IPS-20b (cell line): ENCODE results near the gene ADAMTSL1.

ENCODE experiments used
- H3K27ac ChIP-seq: one replicate; pipeline ENCODE4 v1.5.1; 2013; ENCODE audit warnings: low read length
- H3K27me3 ChIP-seq: 2 replicates; pipeline ENCODE4 v1.6.1; 2013; ENCODE audit warnings: mild to moderate bottlenecking, low read length, inconsistent platforms; ENCODE audit not compliant: insufficient read depth
- H3K36me3 ChIP-seq: 2 replicates; pipeline ENCODE4 v1.6.1; 2013; ENCODE audit warnings: low read depth, mild to moderate bottlenecking, inconsistent platforms, low read length, moderate library complexity; ENCODE audit not compliant: insufficient read depth
- H3K4me1 ChIP-seq: 2 replicates; pipeline ENCODE4 v1.6.1; 2013; ENCODE audit warnings: mild to moderate bottlenecking, control low read depth, inconsistent platforms, low read length, moderate library complexity; ENCODE audit not compliant: insufficient read depth
- H3K4me3 ChIP-seq: 2 replicates; pipeline ENCODE4 v1.5.1; 2013; ENCODE audit warnings: mild to moderate bottlenecking, low read length, inconsistent platforms
- H3K9ac ChIP-seq: 2 replicates; pipeline ENCODE4 v1.6.1; 2013; ENCODE audit warnings: low read depth, mild to moderate bottlenecking, inconsistent platforms, low read length, moderate library complexity
- H3K9me3 ChIP-seq: 2 replicates; pipeline ENCODE4 v1.6.1; 2013; ENCODE audit warnings: mild to moderate bottlenecking, low read depth, low read length, inconsistent platforms; ENCODE audit not compliant: insufficient read depth

The ADAMTSL1 gene

DNA sequence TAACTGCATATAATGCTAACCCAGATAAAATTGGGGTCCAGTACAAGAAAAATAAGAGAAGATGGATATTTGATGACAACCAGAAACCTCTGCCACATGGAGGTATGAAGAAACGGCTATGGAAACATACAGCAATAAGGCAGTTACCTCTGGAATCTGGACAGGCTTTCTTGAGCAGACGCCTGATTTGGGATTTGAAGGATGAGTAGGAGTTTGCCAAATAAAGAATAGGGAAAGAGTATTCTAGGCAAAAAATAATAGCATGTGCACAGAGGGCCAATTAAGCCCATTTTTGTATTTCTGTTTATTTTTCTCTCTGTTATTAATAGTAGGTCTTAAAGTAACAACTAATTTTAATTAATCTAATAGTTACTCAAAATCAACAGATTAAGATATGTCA, 144.9 kb downstream of the ADAMTSL1 start:
- no peaks in the 10 kb centered on the region for H3K4me1 ChIP-seq

DNA sequence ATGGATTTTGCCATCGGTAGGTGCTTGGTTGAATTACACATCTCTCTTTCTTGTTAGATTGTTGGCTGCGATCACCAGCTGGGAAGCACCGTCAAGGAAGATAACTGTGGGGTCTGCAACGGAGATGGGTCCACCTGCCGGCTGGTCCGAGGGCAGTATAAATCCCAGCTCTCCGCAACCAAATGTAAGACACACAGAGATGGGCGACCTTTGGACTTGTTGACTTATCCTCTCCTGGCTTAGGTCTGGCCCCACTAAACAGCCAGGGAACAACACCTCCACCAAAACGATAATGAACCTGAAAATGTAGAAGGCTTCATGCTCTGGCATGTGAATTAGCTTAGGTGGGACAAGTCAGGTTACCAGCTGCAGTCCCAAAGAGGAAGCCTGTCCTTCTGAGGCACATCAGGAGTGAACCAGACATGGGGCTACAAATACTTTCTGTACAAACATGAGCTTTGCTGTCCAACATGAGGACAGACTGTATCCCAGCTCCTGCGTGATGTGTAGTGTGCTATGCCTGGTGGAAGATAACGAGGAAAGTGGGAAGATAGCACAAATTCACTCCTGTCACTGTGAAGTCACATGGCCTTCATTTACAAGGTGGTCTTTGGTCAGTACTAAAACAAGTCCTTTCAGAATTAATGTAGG, 148.4 kb downstream of the ADAMTSL1 start:
- no peaks in the 10 kb centered on the region for H3K36me3 ChIP-seq
- no peaks in the 10 kb centered on the region for H3K4me1 ChIP-seq
- no peak overlapping the region for H3K4me3 ChIP-seq
- no peak overlapping the region for H3K9ac ChIP-seq
- no peaks in the 10 kb centered on the region for H3K9me3 ChIP-seq
- H3K27me3 ChIP-seq = no peaks in the 10 kb centered on the region
- no peak overlapping the region for H3K27ac ChIP-seq

More for the DNA sequence above, 144.9 kb downstream of the ADAMTSL1 start:
- H3K36me3 ChIP-seq = no peaks in the 10 kb centered on the region
- no peak overlapping the region for H3K4me3 ChIP-seq
- no peaks in the 10 kb centered on the region for H3K9me3 ChIP-seq
- H3K9ac ChIP-seq = no peak overlapping the region
- no peak overlapping the region for H3K27ac ChIP-seq
- H3K27me3 ChIP-seq = no peaks in the 10 kb centered on the region

DNA sequence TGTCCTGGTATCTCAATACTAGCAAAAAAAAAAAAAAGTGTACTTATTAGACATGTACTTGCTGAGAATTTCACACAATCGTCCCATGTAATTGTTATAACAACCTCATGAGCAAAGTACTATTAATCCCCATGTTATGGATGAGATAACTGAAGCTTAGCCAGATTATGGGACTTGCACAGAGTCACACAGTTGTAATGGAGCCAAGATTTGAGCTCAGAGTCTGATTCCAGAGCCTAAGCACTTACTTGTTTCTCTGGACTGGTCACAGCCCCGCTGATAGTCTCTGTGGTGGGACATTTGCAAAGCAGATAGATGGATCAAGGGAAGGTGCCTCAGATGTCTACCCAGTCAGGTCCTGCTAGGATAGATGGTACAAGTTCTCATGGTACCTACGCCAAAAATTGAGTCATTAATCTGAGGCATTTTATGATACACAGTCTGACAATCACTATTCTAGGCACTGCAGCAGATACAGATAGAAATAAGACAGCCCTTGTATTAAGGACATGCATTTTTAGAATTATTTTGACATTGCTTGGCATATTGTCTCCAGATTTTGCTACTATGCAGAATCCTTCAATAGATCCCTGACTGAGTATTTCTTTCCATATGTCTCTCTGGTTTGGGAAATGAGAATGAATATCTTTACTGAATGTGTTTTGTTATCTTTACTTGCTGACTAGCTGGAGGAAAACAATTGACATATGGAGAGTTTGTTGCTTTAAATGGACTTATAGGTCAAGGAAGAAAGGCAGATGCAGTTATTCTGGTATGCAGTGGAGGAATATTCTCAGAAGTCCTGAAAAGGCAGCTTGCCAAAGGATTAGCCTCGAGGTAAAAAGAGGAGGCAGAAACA, 149.5 kb downstream of the ADAMTSL1 start:
- no peaks in the 10 kb centered on the region for H3K27me3 ChIP-seq
- H3K4me3 ChIP-seq = no peak overlapping the region
- H3K4me1 ChIP-seq = no peaks in the 10 kb centered on the region
- no peak overlapping the region for H3K27ac ChIP-seq
- H3K9me3 ChIP-seq = no peaks in the 10 kb centered on the region
- H3K9ac ChIP-seq = no peak overlapping the region
- no peaks in the 10 kb centered on the region for H3K36me3 ChIP-seq

DNA sequence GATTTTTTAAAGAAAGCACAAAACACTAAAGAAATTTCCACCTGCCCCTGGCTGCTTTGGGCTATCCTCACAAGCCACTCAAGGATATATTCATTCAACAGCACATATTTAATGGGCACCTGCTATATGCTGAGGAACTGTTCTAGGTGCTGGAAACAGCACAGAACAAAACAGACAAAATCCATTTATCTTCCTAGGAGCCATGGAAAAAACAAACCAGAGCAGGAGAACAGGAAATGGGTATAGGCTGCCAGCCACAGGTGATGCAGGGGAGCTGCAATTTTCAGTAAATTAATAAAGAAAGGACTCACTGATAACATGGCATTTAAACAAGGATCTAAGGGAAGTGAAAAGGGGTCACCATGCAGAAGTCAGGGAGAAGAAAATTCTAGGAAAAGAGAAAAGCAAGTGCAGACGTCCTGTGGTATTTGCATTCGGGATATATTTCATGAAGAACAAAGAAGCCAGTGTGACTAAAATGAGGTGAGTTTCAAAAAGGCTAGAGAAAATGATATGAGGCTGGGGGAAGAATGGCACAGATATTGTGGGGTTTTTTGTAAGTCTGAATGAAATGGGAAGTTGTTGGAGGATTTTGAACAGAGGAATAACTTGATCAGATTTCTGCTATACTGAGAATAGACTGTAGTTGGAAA, 152.2 kb downstream of the ADAMTSL1 start:
- Histone ChIP-seq H3K9ac (no peak overlapping the region), H3K36me3 (no peaks in the 10 kb centered on the region), H3K9me3 (no peaks in the 10 kb centered on the region), H3K27ac (no peak overlapping the region), H3K27me3 (no peaks in the 10 kb centered on the region), H3K4me1 (peaks cover 4% of the 10 kb centered on the region; the same call in 1 of the 2 replicates), H3K4me3 (no peak overlapping the region)

GRCh38 chr9:18629136-18629535, 155.2 kb downstream of the ADAMTSL1 start:
- no peak overlapping the region for H3K9ac ChIP-seq
- H3K27me3 ChIP-seq = no peaks in the 10 kb centered on the region
- no peaks in the 10 kb centered on the region for H3K36me3 ChIP-seq
- no peak overlapping the region for H3K27ac ChIP-seq
- H3K9me3 ChIP-seq = no peaks in the 10 kb centered on the region
- H3K4me1 ChIP-seq = peaks cover 4% of the 10 kb centered on the region; the same call in 1 of the 2 replicates
- no peak overlapping the region for H3K4me3 ChIP-seq

DNA sequence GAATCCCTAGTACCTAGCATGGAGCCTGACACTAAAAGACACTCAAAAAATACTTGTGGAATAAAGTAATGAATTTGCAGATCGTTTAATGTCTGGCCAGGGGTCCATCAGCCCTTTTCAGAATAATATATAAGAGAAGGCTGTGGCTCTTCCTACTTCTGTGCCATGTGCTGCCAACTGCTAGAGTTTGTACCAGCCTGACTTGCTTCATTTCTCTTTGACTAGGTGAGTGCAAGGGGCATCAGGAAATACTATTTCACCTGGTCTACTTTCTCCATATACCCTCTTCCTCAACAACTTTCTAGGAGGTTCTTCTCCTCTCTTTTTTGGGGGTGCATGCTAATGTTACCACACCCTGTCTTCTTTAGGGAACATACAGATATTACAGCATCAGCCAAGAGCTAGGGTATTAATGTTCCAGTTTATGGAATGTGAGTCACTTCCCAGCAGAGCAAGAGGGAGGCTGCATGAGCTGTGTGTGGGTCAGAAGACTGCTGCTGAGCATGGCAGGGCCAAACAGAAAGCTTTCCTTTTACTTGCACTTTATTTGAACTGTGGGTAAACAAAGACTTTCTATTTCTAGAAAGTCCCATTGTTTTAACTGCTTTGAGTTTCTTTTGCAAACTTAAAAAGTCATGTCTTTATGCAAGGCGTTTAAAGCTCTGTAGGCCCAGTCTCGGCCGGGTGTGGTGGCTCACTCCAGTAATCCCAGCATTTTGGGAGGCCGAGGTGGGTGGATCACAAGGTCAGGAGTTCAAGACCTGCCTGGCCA, 158.9 kb downstream of the ADAMTSL1 start:
- peaks cover 4% of the 10 kb centered on the region; the same call in 1 of the 2 replicates for H3K4me1 ChIP-seq
- H3K36me3 ChIP-seq = no peaks in the 10 kb centered on the region
- no peaks in the 10 kb centered on the region for H3K9me3 ChIP-seq
- H3K27ac ChIP-seq = no peak overlapping the region
- no peak overlapping the region for H3K9ac ChIP-seq
- H3K4me3 ChIP-seq = no peak overlapping the region
- H3K27me3 ChIP-seq = no peaks in the 10 kb centered on the region

DNA sequence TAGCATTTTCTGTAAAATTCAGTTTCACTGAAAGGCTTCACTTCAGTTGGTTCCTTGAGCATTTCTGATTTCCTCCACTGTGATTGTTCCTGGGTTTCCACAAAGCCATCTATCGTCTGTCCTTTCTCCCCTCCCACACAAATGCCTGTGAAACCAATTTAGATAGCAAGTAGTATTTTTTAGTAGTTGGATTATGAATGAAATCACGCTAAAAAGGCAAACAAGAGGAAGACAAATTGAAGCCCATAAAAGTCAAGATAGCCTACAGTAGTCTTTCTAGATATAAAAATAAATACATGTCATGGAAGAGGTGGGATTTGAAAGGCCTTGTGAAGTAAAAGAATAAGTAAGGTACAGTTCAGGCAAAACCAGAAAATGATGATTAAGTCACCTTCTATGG, 162.8 kb downstream of the ADAMTSL1 start:
- H3K27me3 ChIP-seq = no peaks in the 10 kb centered on the region
- H3K4me1 ChIP-seq = no peaks in the 10 kb centered on the region
- no peaks in the 10 kb centered on the region for H3K9me3 ChIP-seq
- no peak overlapping the region for H3K4me3 ChIP-seq
- H3K9ac ChIP-seq = no peak overlapping the region
- no peak overlapping the region for H3K27ac ChIP-seq
- H3K36me3 ChIP-seq = no peaks in the 10 kb centered on the region

- Histone ChIP-seq H3K27ac (no peak overlapping the region), H3K4me3 (no peak overlapping the region), H3K9ac (no peak overlapping the region), H3K27me3 (no peaks in the 10 kb centered on the region), H3K4me1 (no peaks in the 10 kb centered on the region), H3K9me3 (no peaks in the 10 kb centered on the region), H3K36me3 (no peaks in the 10 kb centered on the region)
Measured at GRCh38 chr9:18638371-18639249, 164.7 kb downstream of the ADAMTSL1 start.

DNA sequence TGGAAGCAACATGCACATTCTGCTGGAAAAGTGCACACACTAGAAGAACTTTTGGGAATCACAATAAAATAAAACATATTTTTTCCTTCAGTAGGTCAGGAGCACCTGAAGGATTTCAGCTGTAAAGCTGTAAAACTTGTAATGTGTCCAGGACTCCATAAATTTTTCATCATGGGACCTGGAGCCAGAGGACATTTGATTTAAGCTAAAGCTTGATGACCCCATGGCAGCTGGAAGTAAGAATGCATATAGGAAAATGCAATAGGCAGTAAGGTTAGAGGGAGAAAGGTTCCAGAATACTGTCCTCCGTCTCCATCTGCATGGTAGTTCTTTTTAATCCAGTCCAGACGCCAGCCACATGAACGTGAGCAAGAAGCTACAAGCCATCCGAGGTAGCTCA, 166.0 kb downstream of the ADAMTSL1 start:
- H3K9me3 ChIP-seq = no peaks in the 10 kb centered on the region
- no peaks in the 10 kb centered on the region for H3K4me1 ChIP-seq
- no peak overlapping the region for H3K4me3 ChIP-seq
- no peaks in the 10 kb centered on the region for H3K36me3 ChIP-seq
- no peak overlapping the region for H3K9ac ChIP-seq
- H3K27me3 ChIP-seq = no peaks in the 10 kb centered on the region
- H3K27ac ChIP-seq = no peak overlapping the region

- no peaks in the 10 kb centered on the region for H3K36me3 ChIP-seq
- no peaks in the 10 kb centered on the region for H3K4me1 ChIP-seq
- H3K27me3 ChIP-seq = no peaks in the 10 kb centered on the region
- no peaks in the 10 kb centered on the region for H3K9me3 ChIP-seq
- H3K4me3 ChIP-seq = no peak overlapping the region
- no peak overlapping the region for H3K9ac ChIP-seq
- no peak overlapping the region for H3K27ac ChIP-seq
Measured at GRCh38 chr9:18658804-18659705, 185.1 kb downstream of the ADAMTSL1 start.
